LNCAP (cell line): ENCODE results near the gene PDZD2.

ENCODE experiments used
- TF ChIP-seq, protein P1 (sequence below): fragments of 450-650 bp; IDR thresholded peaks from 2 replicates; pipeline ENCODE4 v1.5.1; 2017; ENCODE audit warnings: mild to moderate bottlenecking

The PDZD2 gene

GRCh38 chr5:31625394-31625793 is 13.5 kb upstream of the PDZD2 start:
- TF ChIP-seq, protein P1, sequence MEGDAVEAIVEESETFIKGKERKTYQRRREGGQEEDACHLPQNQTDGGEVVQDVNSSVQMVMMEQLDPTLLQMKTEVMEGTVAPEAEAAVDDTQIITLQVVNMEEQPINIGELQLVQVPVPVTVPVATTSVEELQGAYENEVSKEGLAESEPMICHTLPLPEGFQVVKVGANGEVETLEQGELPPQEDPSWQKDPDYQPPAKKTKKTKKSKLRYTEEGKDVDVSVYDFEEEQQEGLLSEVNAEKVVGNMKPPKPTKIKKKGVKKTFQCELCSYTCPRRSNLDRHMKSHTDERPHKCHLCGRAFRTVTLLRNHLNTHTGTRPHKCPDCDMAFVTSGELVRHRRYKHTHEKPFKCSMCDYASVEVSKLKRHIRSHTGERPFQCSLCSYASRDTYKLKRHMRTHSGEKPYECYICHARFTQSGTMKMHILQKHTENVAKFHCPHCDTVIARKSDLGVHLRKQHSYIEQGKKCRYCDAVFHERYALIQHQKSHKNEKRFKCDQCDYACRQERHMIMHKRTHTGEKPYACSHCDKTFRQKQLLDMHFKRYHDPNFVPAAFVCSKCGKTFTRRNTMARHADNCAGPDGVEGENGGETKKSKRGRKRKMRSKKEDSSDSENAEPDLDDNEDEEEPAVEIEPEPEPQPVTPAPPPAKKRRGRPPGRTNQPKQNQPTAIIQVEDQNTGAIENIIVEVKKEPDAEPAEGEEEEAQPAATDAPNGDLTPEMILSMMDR = no peak

DNA sequence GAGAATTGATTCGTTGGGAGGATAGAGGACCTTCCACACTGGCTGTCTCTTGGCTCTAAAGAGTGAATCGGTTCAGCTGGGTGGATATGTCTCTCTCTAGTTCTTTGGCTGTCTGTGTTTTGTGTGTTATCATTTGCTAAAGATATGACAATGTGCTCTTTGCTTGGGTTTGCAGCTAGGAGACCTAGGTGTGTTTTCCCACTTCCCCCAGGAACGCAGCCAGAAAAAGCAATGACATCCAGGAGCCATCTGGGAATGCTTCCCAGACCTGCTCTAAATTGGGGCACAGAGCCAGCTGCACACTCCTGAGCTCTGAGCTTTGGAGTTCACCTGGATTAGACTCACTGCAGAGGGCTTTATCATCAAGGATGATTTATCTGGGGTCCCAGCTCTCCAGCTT is 12.8 kb upstream of the PDZD2 start:
- TF ChIP-seq, protein P1 = no peak

GRCh38 chr5:31626604-31627234 is 12.2 kb upstream of the PDZD2 start:
- TF ChIP-seq, protein P1 = no peak

DNA sequence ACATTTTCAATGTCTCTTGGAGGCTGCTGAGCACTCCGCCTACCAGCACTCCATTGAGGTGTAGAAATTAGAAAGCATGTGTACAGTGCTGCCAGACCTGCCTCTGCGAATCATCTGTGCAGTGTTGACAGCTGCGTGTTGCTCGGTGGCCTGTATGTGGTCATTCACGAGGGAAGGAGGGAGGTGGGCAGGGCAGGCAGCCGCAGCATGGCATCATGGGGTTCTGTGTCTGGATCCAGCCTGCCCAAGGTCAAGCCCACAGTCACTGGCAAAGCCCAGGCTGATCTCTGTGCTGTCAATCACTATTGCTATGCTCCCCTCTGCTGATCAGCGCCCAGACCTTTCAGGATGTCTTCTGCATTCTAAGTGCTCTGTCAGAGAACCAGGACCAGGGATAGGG is 8.0 kb upstream of the PDZD2 start:
- TF ChIP-seq, protein P1 = no peak

GRCh38 chr5:31632460-31632859 is 6.5 kb upstream of the PDZD2 start:
- TF ChIP-seq, protein P1 = no peak

DNA sequence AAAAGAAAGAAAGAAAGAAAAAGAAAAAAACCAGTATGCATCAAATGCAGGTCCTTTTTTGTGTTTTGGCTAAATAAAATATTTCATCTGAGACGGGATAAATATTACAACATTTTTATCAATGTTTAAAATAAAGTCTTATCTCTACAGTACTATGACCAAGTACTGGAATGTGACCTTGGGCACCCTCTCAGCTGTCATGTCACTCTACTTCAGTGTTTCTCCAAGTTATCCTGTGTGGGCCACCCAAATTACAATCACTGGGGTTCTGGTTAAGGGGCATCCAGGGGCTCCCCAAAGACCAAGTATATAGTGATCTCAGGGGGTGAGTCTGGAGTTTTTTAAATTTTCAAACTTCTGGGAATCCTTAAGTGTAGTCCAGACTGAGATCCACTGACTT is 3.5 kb upstream of the PDZD2 start:
- TF ChIP-seq, protein P1 = no peak

DNA sequence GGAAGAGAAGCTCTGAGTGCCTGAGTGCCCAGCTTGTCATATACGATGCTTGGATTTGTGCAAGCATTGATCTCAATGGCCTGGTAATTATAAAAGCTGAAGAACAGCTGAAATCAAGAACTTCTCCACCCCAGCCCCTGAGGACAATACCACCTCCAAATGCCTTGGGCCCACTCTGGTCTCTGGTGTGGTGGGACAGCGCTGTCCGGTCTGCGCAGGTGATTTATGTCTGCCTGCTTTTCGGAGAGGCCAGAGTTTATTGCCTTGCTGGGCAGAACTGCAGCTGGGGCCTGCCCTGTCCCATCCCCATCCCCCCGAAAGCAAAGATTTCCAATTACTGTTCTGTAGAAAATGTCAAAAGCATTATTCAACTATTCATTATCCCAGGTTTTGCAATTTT is 1.1 kb upstream of the PDZD2 start:
- TF ChIP-seq, protein P1 = no peak

- TF ChIP-seq, protein P1 = no peak
Measured at GRCh38 chr5:31638345-31638744, 586 bp upstream of the PDZD2 start.
